ENCODE data around the gene HEMK1.

DNA sequence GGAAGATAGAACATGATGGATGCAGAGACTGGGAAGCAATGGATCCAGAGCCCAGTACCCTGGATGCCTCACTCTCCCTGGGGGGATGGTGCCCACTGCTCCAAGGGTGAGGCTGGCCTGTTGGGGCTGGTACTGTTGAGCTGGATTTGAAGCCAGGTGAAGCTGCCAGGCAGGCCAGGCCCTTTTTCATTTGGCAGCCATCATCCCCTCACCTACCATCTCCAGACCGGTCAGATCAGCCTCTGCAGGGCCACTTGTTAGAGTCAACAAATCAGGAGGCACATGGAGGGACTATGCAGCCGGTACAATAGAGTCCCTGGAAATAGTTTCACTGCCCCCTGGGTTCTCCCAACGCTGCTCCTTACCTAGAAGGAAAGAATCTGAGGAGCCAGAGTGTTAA lies 53.6 kb downstream of the HEMK1 start:
- TF ChIP-seq, protein P1, sequence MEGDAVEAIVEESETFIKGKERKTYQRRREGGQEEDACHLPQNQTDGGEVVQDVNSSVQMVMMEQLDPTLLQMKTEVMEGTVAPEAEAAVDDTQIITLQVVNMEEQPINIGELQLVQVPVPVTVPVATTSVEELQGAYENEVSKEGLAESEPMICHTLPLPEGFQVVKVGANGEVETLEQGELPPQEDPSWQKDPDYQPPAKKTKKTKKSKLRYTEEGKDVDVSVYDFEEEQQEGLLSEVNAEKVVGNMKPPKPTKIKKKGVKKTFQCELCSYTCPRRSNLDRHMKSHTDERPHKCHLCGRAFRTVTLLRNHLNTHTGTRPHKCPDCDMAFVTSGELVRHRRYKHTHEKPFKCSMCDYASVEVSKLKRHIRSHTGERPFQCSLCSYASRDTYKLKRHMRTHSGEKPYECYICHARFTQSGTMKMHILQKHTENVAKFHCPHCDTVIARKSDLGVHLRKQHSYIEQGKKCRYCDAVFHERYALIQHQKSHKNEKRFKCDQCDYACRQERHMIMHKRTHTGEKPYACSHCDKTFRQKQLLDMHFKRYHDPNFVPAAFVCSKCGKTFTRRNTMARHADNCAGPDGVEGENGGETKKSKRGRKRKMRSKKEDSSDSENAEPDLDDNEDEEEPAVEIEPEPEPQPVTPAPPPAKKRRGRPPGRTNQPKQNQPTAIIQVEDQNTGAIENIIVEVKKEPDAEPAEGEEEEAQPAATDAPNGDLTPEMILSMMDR (IDR thresholded peaks at IDR 0.05), result no peak
- no peak for TF ChIP-seq POLR2A (IDR thresholded peaks at IDR 0.05)

All from transverse colon (tissue), 3 donors.